ENCODE results near the gene MYOCOS.

Gene MYOCOS

DNA sequence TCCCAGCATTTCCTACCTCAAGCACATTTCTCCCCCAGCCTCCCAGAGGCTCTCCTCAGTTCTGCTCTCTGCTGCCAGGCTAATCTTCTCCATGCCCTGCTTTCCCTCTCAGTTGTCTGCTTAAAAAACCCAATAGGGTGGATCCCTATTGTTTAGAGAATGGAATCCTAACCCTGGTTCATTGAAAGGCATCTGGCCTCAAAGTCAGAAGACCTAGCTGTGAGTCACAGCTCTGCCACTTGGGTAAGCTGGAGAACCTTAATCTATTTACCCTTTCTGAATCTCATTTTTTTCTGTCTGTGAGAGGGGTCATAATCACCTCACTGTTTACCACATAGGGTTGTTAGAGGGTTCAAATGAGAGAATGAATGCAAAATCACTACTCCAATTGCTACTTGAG lies 42.9 kb downstream of the MYOCOS start:
- H3K4me3 ChIP-seq (ENCODE audit: low read length): no peak overlapping the region
- H3K9me3 ChIP-seq (ENCODE audit: insufficient read depth, low read depth, low read length): no peaks in the 10 kb centered on the region
- no peaks in the 10 kb centered on the region for H3K36me3 ChIP-seq (ENCODE audit: insufficient read depth, low read depth, low read length)
- H3K4me1 ChIP-seq (ENCODE audit: insufficient read depth, low read length): 0 out of 2 replicates have a peak, but pooled peaks cover 4% of the 10 kb centered on the region
- no peak overlapping the region for H3K9ac ChIP-seq (ENCODE audit: low read depth, low read length)
- no peaks in the 10 kb centered on the region for H3K27me3 ChIP-seq (ENCODE audit: insufficient read depth, low read length)
- no peak overlapping the region for H3K27ac ChIP-seq (ENCODE audit: low read length)

DNA sequence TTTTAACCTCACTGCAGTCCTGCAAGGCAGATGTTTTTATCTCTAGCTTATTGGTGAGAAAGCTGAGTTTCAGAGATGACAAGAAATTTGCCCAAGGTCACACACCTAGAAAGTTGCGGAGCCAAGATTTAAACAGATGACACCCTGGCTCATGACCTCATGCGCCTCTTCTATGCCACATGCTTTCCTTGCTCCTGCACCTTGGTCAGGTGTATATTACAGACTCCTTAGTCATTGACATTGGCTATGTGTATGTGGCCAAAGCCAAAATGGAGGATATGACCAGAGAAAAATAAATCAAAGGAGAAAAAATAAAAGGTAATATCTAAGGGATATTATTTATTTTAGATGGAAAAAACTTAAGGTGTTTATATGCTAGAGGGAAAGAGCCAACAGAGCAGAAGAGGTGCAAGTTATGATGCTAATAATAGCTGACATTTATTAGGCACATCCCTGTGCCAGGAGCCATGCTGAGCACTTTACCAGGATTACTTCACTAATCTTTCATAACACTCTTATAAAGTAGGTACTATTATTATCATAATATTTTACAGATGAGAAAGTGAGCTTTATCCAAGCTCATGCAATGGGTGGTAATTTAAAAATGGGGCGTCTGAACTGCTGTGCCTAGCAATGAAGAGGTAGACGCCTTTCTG lies 44.2 kb downstream of the MYOCOS start:
- no peak overlapping the region for H3K4me3 ChIP-seq (ENCODE audit: low read length)
- H3K27ac ChIP-seq (ENCODE audit: low read length): no peak overlapping the region
- H3K36me3 ChIP-seq (ENCODE audit: insufficient read depth, low read depth, low read length): no peaks in the 10 kb centered on the region
- H3K27me3 ChIP-seq (ENCODE audit: insufficient read depth, low read length): no peaks in the 10 kb centered on the region
- no peak overlapping the region for H3K9ac ChIP-seq (ENCODE audit: low read depth, low read length)
- H3K9me3 ChIP-seq (ENCODE audit: insufficient read depth, low read depth, low read length): no peaks in the 10 kb centered on the region
- H3K4me1 ChIP-seq (ENCODE audit: insufficient read depth, low read length): no peaks in the 10 kb centered on the region

DNA sequence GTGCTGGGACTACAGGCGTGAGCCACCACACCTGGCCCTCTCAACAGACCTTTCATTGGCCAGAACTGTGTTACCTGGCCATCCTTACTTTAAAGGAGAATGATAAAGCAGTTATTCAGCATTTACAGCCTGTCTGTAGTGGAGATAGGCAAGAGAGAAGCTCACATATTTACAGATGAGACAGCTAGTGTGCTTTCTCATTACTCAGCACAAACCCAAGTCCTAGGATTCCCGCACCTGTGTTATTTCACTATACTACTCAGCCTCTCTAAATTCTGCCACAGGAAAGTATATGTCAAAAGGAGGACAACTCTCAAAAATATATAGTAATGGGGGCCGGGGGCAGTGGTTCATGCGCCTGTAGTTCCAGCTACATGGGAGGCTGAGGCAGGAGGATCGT lies 46.3 kb downstream of the MYOCOS start:
- Histone ChIP-seq H3K4me3 (ENCODE audit: low read length) (no peak overlapping the region), H3K4me1 (ENCODE audit: insufficient read depth, low read length) (no peaks in the 10 kb centered on the region), H3K9me3 (ENCODE audit: insufficient read depth, low read depth, low read length) (no peaks in the 10 kb centered on the region), H3K9ac (ENCODE audit: low read depth, low read length) (no peak overlapping the region), H3K27ac (ENCODE audit: low read length) (no peak overlapping the region), H3K27me3 (ENCODE audit: insufficient read depth, low read length) (no peaks in the 10 kb centered on the region), H3K36me3 (ENCODE audit: insufficient read depth, low read depth, low read length) (no peaks in the 10 kb centered on the region)

DNA sequence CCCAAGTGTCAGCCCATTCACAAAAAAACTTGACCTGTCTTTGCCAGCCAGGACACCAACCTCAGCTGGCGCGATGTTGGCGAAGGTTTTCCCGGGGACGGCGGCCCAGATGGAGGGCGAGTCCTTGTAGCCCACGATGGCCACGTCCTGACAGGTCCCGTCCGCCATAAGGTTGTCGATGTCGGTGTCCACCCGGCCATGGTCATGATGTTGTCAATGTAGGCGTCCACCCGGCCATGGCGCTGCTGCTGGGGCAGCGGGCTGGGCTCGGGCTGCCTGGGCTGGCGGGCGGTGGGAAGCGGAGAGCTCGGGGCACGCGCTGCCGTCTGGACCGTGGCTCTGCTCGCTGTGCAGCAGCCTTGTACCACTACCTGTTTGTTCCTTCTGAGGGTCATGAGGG lies 48.7 kb downstream of the MYOCOS start:
- Histone ChIP-seq H3K9ac (ENCODE audit: low read depth, low read length) (no peak overlapping the region), H3K36me3 (ENCODE audit: insufficient read depth, low read depth, low read length) (no peaks in the 10 kb centered on the region), H3K4me1 (ENCODE audit: insufficient read depth, low read length) (no peaks in the 10 kb centered on the region), H3K9me3 (ENCODE audit: insufficient read depth, low read depth, low read length) (no peaks in the 10 kb centered on the region), H3K27ac (ENCODE audit: low read length) (no peak overlapping the region), H3K4me3 (ENCODE audit: low read length) (no peak overlapping the region), H3K27me3 (ENCODE audit: insufficient read depth, low read length) (no peaks in the 10 kb centered on the region)

DNA sequence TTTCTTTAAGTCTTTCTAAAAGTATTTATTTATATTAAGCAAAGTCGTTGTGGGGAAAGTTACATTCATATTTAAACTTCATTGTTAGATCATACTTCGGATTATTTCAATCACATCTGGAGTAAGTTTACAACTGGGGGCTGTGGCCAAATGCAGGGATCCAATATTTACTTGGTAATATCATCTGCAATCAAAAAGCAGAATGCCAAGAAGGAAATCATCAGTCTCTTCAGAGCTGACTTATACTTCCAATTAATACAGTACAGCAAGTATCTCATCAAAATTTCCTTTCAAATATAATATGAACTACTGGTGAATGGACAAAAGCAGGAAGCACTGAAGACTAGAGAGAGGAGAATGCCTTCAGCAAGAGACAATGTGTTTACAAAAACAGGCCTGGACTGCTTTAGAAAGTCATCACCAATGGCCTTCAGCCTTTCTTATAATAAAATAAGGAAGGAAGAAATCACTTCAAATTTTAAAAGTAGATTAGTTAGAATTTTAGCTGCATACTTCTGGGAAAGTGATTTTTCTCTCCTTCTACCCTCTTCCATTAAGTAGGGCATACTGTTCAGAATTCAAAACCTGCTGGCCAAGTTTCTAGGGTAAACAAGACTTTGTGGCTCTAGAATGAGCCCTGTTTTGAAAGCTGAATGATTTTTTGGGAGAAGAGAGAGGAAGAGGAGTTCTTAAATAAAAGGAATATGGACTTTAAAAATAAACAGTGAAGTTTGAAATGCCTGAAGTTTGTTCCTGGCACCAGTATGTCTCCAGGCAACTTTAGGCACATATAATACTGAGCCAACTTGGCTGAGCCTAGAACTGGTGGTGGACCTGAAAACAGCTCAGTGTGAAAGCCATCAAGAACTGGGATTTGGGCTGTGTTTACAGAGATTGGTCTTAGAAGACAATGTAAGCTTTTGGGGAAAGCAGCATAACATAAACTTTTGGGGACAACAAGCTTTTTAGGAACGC lies 52.7 kb downstream of the MYOCOS start:
- H3K36me3 ChIP-seq (ENCODE audit: insufficient read depth, low read depth, low read length): no peaks in the 10 kb centered on the region
- H3K4me1 ChIP-seq (ENCODE audit: insufficient read depth, low read length): no peaks in the 10 kb centered on the region
- H3K4me3 ChIP-seq (ENCODE audit: low read length): no peak overlapping the region
- no peaks in the 10 kb centered on the region for H3K27me3 ChIP-seq (ENCODE audit: insufficient read depth, low read length)
- no peak overlapping the region for H3K27ac ChIP-seq (ENCODE audit: low read length)
- no peak overlapping the region for H3K9ac ChIP-seq (ENCODE audit: low read depth, low read length)
- H3K9me3 ChIP-seq (ENCODE audit: insufficient read depth, low read depth, low read length): no peaks in the 10 kb centered on the region
